Epidermal melanocyte (primary cell): ENCODE results near the gene LGALS9B.
"Not testable (repeated sequence)": the region's sequence is repeated elsewhere in the genome, so short reads cannot be mapped to it uniquely, and the experiment has no call there.

ENCODE experiments used
- DNase-seq: peaks from one replicate; pipeline ENCODE4 v3.0.0; 2011; ENCODE audit warnings: low spot score; ENCODE audit not compliant: insufficient read length

The LGALS9B gene

GRCh38 chr17:20467447-20467846, at the start of gene LGALS9B:
Gene LGALS9B (minus strand): TSS chr17:20467539. CDS start chr17:20467470, 69 bp downstream.
- not testable (repeated sequence) for DNase-seq

GRCh38 chr17:20516986-20517385, 49.6 kb upstream of the LGALS9B start:
- not testable (repeated sequence) for DNase-seq

GRCh38 chr17:20515099-20515498, 47.8 kb upstream of the LGALS9B start:
- not testable (repeated sequence) for DNase-seq

- DNase-seq: not testable (repeated sequence)
Measured at GRCh38 chr17:20513539-20513938, 46.2 kb upstream of the LGALS9B start.

- DNase-seq: not testable (repeated sequence)
Measured at GRCh38 chr17:20512378-20512777, 45.0 kb upstream of the LGALS9B start.

GRCh38 chr17:20511778-20512177, 44.4 kb upstream of the LGALS9B start:
- not testable (repeated sequence) for DNase-seq

GRCh38 chr17:20505333-20505732, 38.0 kb upstream of the LGALS9B start:
- not testable (repeated sequence) for DNase-seq

GRCh38 chr17:20504388-20505066, 37.2 kb upstream of the LGALS9B start:
- not testable (repeated sequence) for DNase-seq

GRCh38 chr17:20501896-20502295, 34.6 kb upstream of the LGALS9B start:
- DNase-seq: not testable (repeated sequence)

GRCh38 chr17:20500346-20500745, 33.0 kb upstream of the LGALS9B start:
- DNase-seq: not testable (repeated sequence)

GRCh38 chr17:20495420-20495819, 28.1 kb upstream of the LGALS9B start:
- not testable (repeated sequence) for DNase-seq

GRCh38 chr17:20494735-20495134, 27.4 kb upstream of the LGALS9B start:
- DNase-seq: not testable (repeated sequence)

GRCh38 chr17:20494147-20494546, 26.8 kb upstream of the LGALS9B start:
- not testable (repeated sequence) for DNase-seq

- not testable (repeated sequence) for DNase-seq
Measured at GRCh38 chr17:20492971-20493370, 25.6 kb upstream of the LGALS9B start.

- DNase-seq: not testable (repeated sequence)
Measured at GRCh38 chr17:20492099-20492498, 24.8 kb upstream of the LGALS9B start.

GRCh38 chr17:20484930-20485329, 17.6 kb upstream of the LGALS9B start:
- DNase-seq: peak; percentile 5

GRCh38 chr17:20479889-20480591, 12.7 kb upstream of the LGALS9B start:
- not testable (repeated sequence) for DNase-seq

GRCh38 chr17:20477398-20478071, 10.2 kb upstream of the LGALS9B start:
- DNase-seq: not testable (repeated sequence)

- not testable (repeated sequence) for DNase-seq
Measured at GRCh38 chr17:20475137-20475831, 7.9 kb upstream of the LGALS9B start.

- not testable (repeated sequence) for DNase-seq
Measured at GRCh38 chr17:20474081-20474480, 6.7 kb upstream of the LGALS9B start.

GRCh38 chr17:20469946-20470345, 2.6 kb upstream of the LGALS9B start:
- not testable (repeated sequence) for DNase-seq
